Sigmoid colon (tissue), 7 donors: ENCODE data around the gene IL12RB2. TPM values are rescaled to one million over a fixed set of nuclear protein-coding genes. Genes with fewer than 3 reads are reported as not detected.
"Not testable (repeated sequence)": the region's sequence is repeated elsewhere in the genome, so short reads cannot be mapped to it uniquely, and the experiment has no call there.

ENCODE experiments used
- DNase-seq: peaks from one replicate; pipeline ENCODE4 v3.0.0-alpha.2; 2019
- H3K27ac ChIP-seq, 4 donors: fragments of 200-600 bp; sonication (generic); one replicate each; pipeline ENCODE4 v1.5.1; 2016 to 2019; ENCODE audit warnings: mild to moderate bottlenecking in 1 of 4
- H3K27me3 ChIP-seq, 3 donors: fragments of 200-600 bp; sonication (generic); one replicate each; pipeline ENCODE4 v1.5.1; 2019; ENCODE audit warnings: mild to moderate bottlenecking in 1 of 3
- H3K36me3 ChIP-seq, 4 donors: fragments of 200-600 bp; sonication (generic); one replicate each; pipeline ENCODE4 v1.5.1; 2016 to 2019
- H3K4me1 ChIP-seq, 4 donors: fragments of 200-600 bp; sonication (generic); one replicate each; pipeline ENCODE4 v1.5.1; 2017 to 2019
- H3K4me3 ChIP-seq, 4 donors: fragments of 200-600 bp; sonication (generic); one replicate each; pipeline ENCODE4 v1.5.1; 2017 to 2019; ENCODE audit warnings: mild to moderate bottlenecking in 2 of 4, moderate library complexity in 1 of 4
- H3K9me3 ChIP-seq, 4 donors: fragments of 200-600 bp in 3 of 4; sonication (generic) in 3 of 4; one replicate each; pipeline versions ENCODE4 v1.5.1 to v1.6.1; 2013 to 2019
- EP300 ChIP-seq, 4 donors: sonication (generic); formaldehyde crosslinking; IDR thresholded peaks; one replicate each; pipeline ENCODE4 v1.6.1; 2017; ENCODE audit warnings: antibody characterized with exemption in 4 of 4
- POLR2A ChIP-seq, 2 donors: fragments of 450-650 bp; IDR thresholded peaks; one replicate each; pipeline ENCODE4 v1.6.1; 2016; ENCODE audit warnings: antibody characterized with exemption in 2 of 2, mild to moderate bottlenecking in 2 of 2, moderate library complexity in 2 of 2
- POLR2AphosphoS5 ChIP-seq, 4 donors: sonication (generic); formaldehyde crosslinking; IDR thresholded peaks; one replicate each; pipeline ENCODE4 v1.6.1; 2017; ENCODE audit warnings: antibody characterized with exemption in 4 of 4
- WGBS, 2 donors: extraction: QIAGEN DNeasy Blood & Tissue Kit; methylation state at CpG; one replicate each; pipeline ENCODE4 v1.1.7; 2013; 5-methylcytosine and 5-hydroxymethylcytosine counted together
- intact Hi-C: fragments of 100-400 bp; cut with DNase I; formaldehyde crosslinking; loops from one replicate; pipeline ENCODE4 v1.15.1; 2023
- polyA plus RNA-seq, 3 donors: library from polyadenylated mRNA; stranded (reverse); fragments of 200-250 nt; gene quantifications; one replicate each; pipeline ENCODE4 v1.2.3, GENCODE V29; 2013
- total RNA-seq, 4 donors: library from RNA; depleted of rRNA; stranded (reverse); fragments of >200 nt; gene quantifications; one replicate each; pipeline ENCODE4 v1.1.0, GENCODE V29; 2016
- TF ChIP-seq, protein P1 (sequence below), 4 experiments: fragments of 450-650 bp in 3 of 4; fragments of 200-600 bp in 1 of 4; IDR thresholded peaks; one replicate each; pipeline ENCODE4 v1.5.1; 2016 to 2019; ENCODE audit warnings: antibody characterized with exemption in 4 of 4, mild to moderate bottlenecking in 3 of 4, moderate library complexity in 2 of 4
- donor health status: healthy with polysubstance abuse.
- donor health status: Bipolar disorder and iron deficiency.
- donor health status: healthy.

The IL12RB2 gene
- total and polyA plus RNA-seq, 7 donors = 0.99 to 2.1 (median 1.3) TPM; not detected in 3

DNA sequence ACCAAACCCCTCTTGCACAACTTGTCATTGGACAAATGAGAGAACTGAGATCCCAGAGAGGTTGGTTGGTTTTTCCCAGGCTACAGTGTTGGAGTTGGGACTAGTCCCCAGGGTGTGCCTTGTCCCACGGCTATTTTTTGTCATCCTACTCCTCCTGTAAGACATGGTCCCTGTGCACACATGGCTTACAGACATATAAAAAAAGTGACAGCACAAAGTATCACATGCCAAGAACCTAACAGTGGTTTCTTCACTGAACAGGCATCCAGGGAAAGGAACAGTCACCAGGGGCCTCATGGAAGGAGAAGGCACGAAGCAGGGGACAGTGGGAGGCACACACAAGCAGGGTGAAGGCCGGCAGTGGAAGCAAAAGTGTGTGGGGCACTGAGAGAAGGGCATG is 86.1 kb downstream of the IL12RB2 start:
- Histone ChIP-seq H3K4me3 (no peak overlapping the region), H3K27ac (no peak overlapping the region), H3K4me1 (no peaks in the 10 kb centered on the region), H3K36me3 (no peaks in the 10 kb centered on the region), H3K9me3 (no peaks in the 10 kb centered on the region), H3K27me3 (no peaks in the 10 kb centered on the region)
- intact Hi-C loops = no loop called here
- no peak for DNase-seq
- WGBS, 2 donors = 91 to 92% methylated on average over 3 of the region's 3 CpGs
- TF ChIP-seq, protein P1, sequence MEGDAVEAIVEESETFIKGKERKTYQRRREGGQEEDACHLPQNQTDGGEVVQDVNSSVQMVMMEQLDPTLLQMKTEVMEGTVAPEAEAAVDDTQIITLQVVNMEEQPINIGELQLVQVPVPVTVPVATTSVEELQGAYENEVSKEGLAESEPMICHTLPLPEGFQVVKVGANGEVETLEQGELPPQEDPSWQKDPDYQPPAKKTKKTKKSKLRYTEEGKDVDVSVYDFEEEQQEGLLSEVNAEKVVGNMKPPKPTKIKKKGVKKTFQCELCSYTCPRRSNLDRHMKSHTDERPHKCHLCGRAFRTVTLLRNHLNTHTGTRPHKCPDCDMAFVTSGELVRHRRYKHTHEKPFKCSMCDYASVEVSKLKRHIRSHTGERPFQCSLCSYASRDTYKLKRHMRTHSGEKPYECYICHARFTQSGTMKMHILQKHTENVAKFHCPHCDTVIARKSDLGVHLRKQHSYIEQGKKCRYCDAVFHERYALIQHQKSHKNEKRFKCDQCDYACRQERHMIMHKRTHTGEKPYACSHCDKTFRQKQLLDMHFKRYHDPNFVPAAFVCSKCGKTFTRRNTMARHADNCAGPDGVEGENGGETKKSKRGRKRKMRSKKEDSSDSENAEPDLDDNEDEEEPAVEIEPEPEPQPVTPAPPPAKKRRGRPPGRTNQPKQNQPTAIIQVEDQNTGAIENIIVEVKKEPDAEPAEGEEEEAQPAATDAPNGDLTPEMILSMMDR (IDR thresholded peaks at IDR 0.05) = no peak
- TF ChIP-seq EP300 (IDR thresholded peaks at IDR 0.05) = no peak
- TF ChIP-seq POLR2AphosphoS5 (IDR thresholded peaks at IDR 0.05) = no peak
- no peak for TF ChIP-seq POLR2A (IDR thresholded peaks at IDR 0.05)

- TF ChIP-seq EP300 (IDR thresholded peaks at IDR 0.05) = no peak
- TF ChIP-seq, protein P1 (IDR thresholded peaks at IDR 0.05) = no peak
- TF ChIP-seq POLR2A (IDR thresholded peaks at IDR 0.05) = no peak
- TF ChIP-seq POLR2AphosphoS5 (IDR thresholded peaks at IDR 0.05) = no peak
- Histone ChIP-seq H3K27ac (no peak overlapping the region), H3K9me3 (no peaks in the 10 kb centered on the region), H3K4me1 (no peaks in the 10 kb centered on the region), H3K27me3 (no peaks in the 10 kb centered on the region), H3K36me3 (no peaks in the 10 kb centered on the region), H3K4me3 (no peak overlapping the region)
- no peak for DNase-seq
- WGBS, 2 donors = 94 to 96% methylated on average over 4 of the region's 4 CpGs
- intact Hi-C loops = no loop called here
Observed at GRCh38 chr1:67394548-67394947, 86.9 kb downstream of the IL12RB2 start.

DNA sequence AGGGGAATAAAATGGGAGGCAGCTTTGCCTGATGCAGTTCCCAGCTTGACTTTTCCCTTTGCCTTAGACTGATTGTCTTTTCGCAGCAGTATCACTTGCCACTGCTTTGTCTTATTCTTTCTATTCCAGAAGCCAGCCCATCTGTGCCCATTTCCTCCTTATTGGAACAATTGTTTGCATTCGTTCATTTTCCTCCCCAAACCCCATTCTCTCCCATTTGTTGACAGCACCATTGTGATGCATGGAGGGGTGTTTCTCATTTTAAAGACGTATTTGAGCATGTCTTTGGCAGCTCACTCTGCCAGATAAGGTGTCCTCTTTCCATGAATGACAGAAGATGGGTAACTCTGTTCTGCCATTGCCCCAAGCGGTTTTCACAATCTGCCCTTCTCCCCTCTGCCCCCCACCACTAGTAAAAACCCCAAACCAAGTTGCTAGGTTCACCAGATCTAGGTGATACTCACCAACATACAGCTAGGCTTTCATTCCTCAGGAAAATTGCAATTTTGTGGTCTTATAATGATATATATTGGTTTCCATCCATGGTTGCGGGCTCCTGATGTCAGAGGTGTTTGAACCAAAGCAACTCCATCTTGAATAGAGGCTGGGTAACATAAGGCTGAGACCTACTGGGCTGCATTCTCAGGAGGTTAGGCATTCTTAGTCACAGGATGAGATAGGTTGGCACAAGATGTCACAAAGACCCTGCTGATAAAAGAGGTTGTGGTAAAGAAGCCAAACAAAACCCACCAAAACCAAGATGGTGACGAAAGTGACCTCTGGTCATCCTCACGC is 91.7 kb downstream of the IL12RB2 start:
- intact Hi-C loops = no loop called here
- H3K4me1 ChIP-seq = no peaks in the 10 kb centered on the region
- no peaks in the 10 kb centered on the region for H3K9me3 ChIP-seq
- DNase-seq = no peak
- no peak overlapping the region for H3K27ac ChIP-seq
- H3K4me3 ChIP-seq = no peak overlapping the region
- 79 to 86% methylated on average over 7 of the region's 7 CpGs for WGBS, 2 donors
- H3K27me3 ChIP-seq = no peaks in the 10 kb centered on the region
- H3K36me3 ChIP-seq = no peaks in the 10 kb centered on the region
- TF ChIP-seq POLR2AphosphoS5 (IDR thresholded peaks at IDR 0.05) = peak in 1 of 4 donors; percentile 6
- TF ChIP-seq, protein P1 (IDR thresholded peaks at IDR 0.05) = no peak

GRCh38 chr1:67400029-67400786 is 92.5 kb downstream of the IL12RB2 start:
- WGBS, 2 donors = 88 to 91% methylated on average over 12 of the region's 12 CpGs
- H3K4me1 ChIP-seq, DNase-seq, H3K36me3 ChIP-seq, H3K9me3 ChIP-seq, H3K27me3 ChIP-seq, H3K27ac ChIP-seq, intact Hi-C loops, H3K4me3 ChIP-seq: not testable (repeated sequence)

DNA sequence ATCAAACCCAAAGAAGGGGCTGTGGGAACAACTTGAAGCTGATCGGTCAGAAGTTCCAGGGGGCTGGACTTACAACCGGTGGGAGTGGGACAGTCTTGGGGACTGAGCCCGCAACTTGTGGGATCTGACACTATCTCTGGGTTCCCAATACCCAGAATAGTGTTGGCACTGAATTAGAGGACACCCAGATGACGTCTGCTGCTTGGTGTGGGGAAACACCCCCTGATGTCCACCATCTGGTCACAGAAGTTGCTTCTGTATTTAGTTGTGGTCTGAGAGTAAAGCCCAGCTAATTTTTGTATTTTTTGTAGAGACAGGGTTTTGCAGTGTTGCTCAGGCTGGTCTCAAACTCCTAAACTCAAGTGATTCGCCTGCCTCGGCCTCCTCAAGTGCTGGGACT is 93.8 kb downstream of the IL12RB2 start:
- H3K36me3 ChIP-seq = no peaks in the 10 kb centered on the region
- TF ChIP-seq, protein P1 (IDR thresholded peaks at IDR 0.05) = no peak
- TF ChIP-seq EP300 (IDR thresholded peaks at IDR 0.05) (no peak), POLR2AphosphoS5 (IDR thresholded peaks at IDR 0.05) (no peak), POLR2A (IDR thresholded peaks at IDR 0.05) (no peak)
- H3K4me1 ChIP-seq = peaks cover 0 to 7% (median 0%) of the 10 kb centered on the region in 4 donors
- intact Hi-C loops = no loop called here
- H3K27me3 ChIP-seq = no peaks in the 10 kb centered on the region
- no peak for DNase-seq
- WGBS, 2 donors = 88 to 92% methylated on average over 6 of the region's 6 CpGs
- H3K4me3 ChIP-seq = no peak overlapping the region
- H3K27ac ChIP-seq = no peak overlapping the region
- no peaks in the 10 kb centered on the region for H3K9me3 ChIP-seq
